ENCODE data around the gene NAALADL1.

Gene NAALADL1

DNA sequence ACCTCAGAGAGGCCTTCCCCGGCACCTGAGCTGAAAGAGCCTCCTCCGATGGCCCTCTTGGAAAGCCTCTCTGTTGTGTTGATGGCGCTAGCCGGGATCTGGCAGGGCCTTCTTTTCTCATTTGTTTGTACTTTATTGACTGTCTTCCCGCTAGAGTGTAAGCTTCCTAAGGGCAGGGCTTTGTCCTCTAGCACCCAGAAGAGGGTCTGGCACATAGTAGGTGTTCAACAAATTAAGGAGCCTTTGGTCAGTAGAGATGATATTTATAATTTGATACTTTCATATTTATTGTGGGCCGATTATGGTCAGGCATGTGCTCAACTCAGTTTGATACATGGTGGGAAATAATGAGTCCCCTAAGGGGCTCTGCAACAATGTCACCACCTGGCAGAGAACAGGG, 40.4 kb downstream of the NAALADL1 start:
- peaks cover 7% of the 10 kb centered on the region for H3K79me2 ChIP-seq

DNA sequence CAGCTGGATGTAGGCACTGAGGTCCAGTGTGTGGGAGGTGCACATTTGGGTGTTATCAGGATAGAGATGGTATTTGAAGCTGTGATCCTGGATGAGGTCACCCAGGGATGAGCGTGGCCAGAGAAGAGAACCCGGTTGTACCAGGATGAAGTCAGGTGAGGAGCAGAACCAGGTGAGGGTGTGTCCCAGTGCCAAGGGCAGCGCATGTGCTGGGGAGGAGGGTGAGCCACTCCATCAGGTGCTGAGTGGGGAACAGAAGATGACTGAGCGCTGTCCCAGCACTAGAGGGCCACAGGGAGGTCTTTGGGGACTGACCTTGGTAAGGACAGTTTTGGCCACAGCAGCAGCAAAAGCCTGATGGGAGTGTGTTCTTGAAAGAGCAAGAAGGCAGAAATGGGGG, 41.6 kb downstream of the NAALADL1 start:
- TF ChIP-seq, protein P1, sequence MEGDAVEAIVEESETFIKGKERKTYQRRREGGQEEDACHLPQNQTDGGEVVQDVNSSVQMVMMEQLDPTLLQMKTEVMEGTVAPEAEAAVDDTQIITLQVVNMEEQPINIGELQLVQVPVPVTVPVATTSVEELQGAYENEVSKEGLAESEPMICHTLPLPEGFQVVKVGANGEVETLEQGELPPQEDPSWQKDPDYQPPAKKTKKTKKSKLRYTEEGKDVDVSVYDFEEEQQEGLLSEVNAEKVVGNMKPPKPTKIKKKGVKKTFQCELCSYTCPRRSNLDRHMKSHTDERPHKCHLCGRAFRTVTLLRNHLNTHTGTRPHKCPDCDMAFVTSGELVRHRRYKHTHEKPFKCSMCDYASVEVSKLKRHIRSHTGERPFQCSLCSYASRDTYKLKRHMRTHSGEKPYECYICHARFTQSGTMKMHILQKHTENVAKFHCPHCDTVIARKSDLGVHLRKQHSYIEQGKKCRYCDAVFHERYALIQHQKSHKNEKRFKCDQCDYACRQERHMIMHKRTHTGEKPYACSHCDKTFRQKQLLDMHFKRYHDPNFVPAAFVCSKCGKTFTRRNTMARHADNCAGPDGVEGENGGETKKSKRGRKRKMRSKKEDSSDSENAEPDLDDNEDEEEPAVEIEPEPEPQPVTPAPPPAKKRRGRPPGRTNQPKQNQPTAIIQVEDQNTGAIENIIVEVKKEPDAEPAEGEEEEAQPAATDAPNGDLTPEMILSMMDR (IDR thresholded peaks at IDR 0.05), result no peak
- no peak overlapping the region for H3K4me3 ChIP-seq (ENCODE audit: low read depth, low read length)
- H3K4me1 ChIP-seq, result no peaks in the 10 kb centered on the region
- H3K9ac ChIP-seq, result no peak overlapping the region
- H3K36me3 ChIP-seq (ENCODE audit: control insufficient read depth, insufficient read depth, low read length), result no peaks in the 10 kb centered on the region
- H3K9me3 ChIP-seq (ENCODE audit: control insufficient read depth, low read length), result no peaks in the 10 kb centered on the region
- H3K4me2 ChIP-seq (ENCODE audit: low read length), result no peak overlapping the region
- H3K79me2 ChIP-seq, result peaks cover 7% of the 10 kb centered on the region
- no peaks in the 10 kb centered on the region for H3K27me3 ChIP-seq (ENCODE audit: control insufficient read depth, insufficient read depth, low read length)
- no peak overlapping the region for H2AFZ ChIP-seq
- no peak overlapping the region for H3K27ac ChIP-seq

More for the DNA sequence above, 40.4 kb downstream of the NAALADL1 start:
- Histone ChIP-seq H3K27me3 (ENCODE audit: control insufficient read depth, insufficient read depth, low read length) (no peaks in the 10 kb centered on the region), H3K27ac (no peak overlapping the region), H3K4me3 (ENCODE audit: low read depth, low read length) (no peak overlapping the region), H3K4me2 (ENCODE audit: low read length) (no peak overlapping the region), H2AFZ (no peak overlapping the region), H3K4me1 (no peaks in the 10 kb centered on the region), H3K36me3 (ENCODE audit: control insufficient read depth, insufficient read depth, low read length) (no peaks in the 10 kb centered on the region), H3K9ac (no peak overlapping the region), H3K9me3 (ENCODE audit: control insufficient read depth, low read length) (no peaks in the 10 kb centered on the region)
- TF ChIP-seq, protein P1 (IDR thresholded peaks at IDR 0.05), result no peak

DNA sequence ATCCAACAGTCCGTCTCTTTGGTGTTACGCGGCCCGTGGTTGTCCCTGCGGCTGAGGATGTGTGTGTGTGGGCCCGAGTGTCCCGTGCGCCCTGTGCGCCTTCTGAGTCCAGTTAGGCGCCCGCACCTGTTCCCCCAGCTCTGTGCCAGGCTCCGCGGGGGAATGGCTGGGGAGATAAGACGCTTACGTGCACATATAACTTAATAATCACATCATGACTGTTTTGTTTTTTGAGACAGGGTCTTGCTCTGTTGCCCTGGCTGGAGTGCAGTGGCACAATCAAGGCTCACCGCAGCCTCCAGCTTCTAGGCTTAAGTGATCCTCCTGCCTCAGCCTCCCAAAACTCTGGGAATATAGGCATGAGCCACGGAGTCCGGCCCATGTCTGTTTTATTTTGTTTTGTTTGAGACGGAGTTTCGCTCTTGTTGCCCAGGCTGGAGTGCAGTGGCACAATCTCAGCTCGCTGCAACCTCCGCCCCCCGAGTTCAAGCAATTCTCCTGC, 43.6 kb downstream of the NAALADL1 start:
- TF ChIP-seq, protein P1 (IDR thresholded peaks at IDR 0.05), result no peak
- peak overlapping the region; percentile 66 for H3K4me3 ChIP-seq (ENCODE audit: low read depth, low read length)
- H3K27me3 ChIP-seq (ENCODE audit: control insufficient read depth, insufficient read depth, low read length), result no peaks in the 10 kb centered on the region
- peak overlapping the region; percentile 94 for H2AFZ ChIP-seq
- no peaks in the 10 kb centered on the region for H3K4me1 ChIP-seq
- H3K4me2 ChIP-seq (ENCODE audit: low read length), result peak overlapping the region; percentile 84
- no peaks in the 10 kb centered on the region for H3K36me3 ChIP-seq (ENCODE audit: control insufficient read depth, insufficient read depth, low read length)
- no peak overlapping the region for H3K9ac ChIP-seq
- H3K27ac ChIP-seq, result peak overlapping the region; percentile 97
- H3K79me2 ChIP-seq, result peaks cover 7% of the 10 kb centered on the region
- H3K9me3 ChIP-seq (ENCODE audit: control insufficient read depth, low read length), result no peaks in the 10 kb centered on the region

DNA sequence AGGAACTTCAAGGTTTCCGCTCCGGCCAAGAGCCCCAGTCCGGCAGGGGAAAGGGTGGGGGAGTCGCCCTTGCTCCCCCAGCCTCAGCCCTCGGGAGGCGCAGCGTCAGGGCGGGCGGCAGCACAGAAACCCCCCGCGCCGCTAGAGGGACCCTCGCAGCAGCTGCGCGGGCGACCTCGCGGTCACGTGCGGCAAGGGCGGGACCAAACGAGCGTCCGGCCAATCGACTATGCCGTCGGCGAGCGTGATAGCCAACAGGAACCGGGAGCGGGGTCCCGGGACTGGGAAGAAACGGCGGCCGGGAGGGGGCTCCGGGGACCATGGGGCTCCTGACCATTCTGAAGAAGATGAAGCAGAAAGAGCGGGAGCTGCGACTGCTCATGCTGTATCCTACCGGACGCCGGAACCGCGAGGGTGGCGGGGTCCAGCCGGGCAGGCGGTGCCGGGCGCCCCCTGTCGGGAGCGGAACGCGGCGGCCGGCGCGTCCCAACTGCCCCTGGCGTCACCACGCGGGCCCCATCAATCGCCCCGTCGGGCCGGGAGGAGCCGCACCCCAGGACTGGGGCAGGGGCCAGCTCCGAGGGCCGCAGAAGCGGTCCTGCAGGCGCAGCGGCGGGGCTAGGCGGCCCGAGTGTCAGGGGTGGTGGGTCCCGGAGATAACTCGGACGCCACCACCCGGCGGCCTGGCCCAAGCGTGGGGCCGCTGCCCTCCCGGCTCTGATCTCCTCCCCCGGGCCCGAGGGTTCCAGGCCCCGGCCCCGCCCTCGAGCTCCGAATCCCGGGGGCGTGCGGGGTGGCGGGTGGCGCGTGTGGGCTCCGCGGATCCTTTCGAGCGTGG, 44.2 kb downstream of the NAALADL1 start, which contains the start of gene ARL2:
TSS of gene ARL2 (plus strand) at position 273 of the 838 bp plus-strand sequence. CDS start at position 321, 48 bp downstream.
- TF ChIP-seq, protein P1 (IDR thresholded peaks at IDR 0.05), result peak; percentile 79

More for the DNA sequence above, 44.2 kb downstream of the NAALADL1 start, which contains the start of gene ARL2:
- no peaks in the 10 kb centered on the region for H3K4me1 ChIP-seq
- H3K4me2 ChIP-seq (ENCODE audit: low read length), result peak within 1 kb of the TSS; percentile 84
- H3K27ac ChIP-seq, result peak within 1 kb of the TSS; percentile 97
- H3K27me3 ChIP-seq (ENCODE audit: control insufficient read depth, insufficient read depth, low read length), result no peaks in the 10 kb centered on the region
- H3K9me3 ChIP-seq (ENCODE audit: control insufficient read depth, low read length), result no peaks in the 10 kb centered on the region
- H3K9ac ChIP-seq, result no peak within 1 kb of the TSS
- peak within 1 kb of the TSS; percentile 94 for H2AFZ ChIP-seq
- peak within 1 kb of the TSS; percentile 66 for H3K4me3 ChIP-seq (ENCODE audit: low read depth, low read length)
- no peaks in the 10 kb centered on the region for H3K36me3 ChIP-seq (ENCODE audit: control insufficient read depth, insufficient read depth, low read length)
- peaks cover 7% of the 10 kb centered on the region for H3K79me2 ChIP-seq
